ENCODE data around the gene DUOX1.

DUOX1 gene

GRCh38 chr15:45084163-45084562, 45.6 kb upstream of the DUOX1 start (continued):
- TF ChIP-seq PATZ1 (CRISPR knock-in tag; IDR thresholded peaks at IDR 0.05; ENCODE audit: borderline replicate concordance) (no peak), GLIS3 (CRISPR knock-in tag; IDR thresholded peaks at IDR 0.05) (no peak), CREB5 (CRISPR knock-in tag; IDR thresholded peaks at IDR 0.05; ENCODE audit: low read depth) (no peak), ARNTL (CRISPR knock-in tag; IDR thresholded peaks at IDR 0.05; ENCODE audit: borderline replicate concordance, low read depth) (no peak), ZNF70 (CRISPR knock-in tag; IDR thresholded peaks at IDR 0.05) (no peak), ZFP30 (CRISPR knock-in tag; IDR thresholded peaks at IDR 0.05) (no peak)
- TF ChIP-seq, protein P1, sequence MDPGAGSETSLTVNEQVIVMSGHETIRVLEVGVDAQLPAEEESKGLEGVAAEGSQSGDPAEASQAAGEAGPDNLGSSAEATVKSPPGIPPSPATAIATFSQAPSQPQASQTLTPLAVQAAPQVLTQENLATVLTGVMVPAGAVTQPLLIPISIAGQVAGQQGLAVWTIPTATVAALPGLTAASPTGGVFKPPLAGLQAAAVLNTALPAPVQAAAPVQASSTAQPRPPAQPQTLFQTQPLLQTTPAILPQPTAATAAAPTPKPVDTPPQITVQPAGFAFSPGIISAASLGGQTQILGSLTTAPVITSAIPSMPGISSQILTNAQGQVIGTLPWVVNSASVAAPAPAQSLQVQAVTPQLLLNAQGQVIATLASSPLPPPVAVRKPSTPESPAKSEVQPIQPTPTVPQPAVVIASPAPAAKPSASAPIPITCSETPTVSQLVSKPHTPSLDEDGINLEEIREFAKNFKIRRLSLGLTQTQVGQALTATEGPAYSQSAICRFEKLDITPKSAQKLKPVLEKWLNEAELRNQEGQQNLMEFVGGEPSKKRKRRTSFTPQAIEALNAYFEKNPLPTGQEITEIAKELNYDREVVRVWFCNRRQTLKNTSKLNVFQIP (CRISPR knock-in tag; IDR thresholded peaks at IDR 0.05; ENCODE audit: borderline replicate concordance, low read depth), result no peak

DNA sequence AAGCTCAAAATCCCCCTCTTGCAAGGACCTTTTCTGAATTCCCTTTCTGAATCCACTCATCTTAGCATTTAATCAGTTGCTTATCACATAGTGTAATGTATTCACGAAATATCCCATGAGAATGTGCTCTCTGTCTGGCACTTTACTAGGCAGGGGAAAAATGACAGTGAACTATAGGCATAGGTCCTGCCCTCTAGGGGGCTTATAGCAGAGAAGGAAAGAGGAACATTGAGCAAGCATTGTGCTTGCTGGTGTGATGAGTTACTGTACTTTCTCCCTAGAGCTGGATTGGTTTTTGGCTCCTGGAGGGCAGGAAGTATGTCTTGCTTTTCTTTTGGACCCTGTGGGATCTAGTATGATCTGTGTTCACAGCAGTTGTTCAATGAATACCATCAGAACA, 42.3 kb upstream of the DUOX1 start:
- TF ChIP-seq GLIS3 (CRISPR knock-in tag; IDR thresholded peaks at IDR 0.05) (no peak), CREB5 (CRISPR knock-in tag; IDR thresholded peaks at IDR 0.05; ENCODE audit: low read depth) (no peak), TSHZ2 (CRISPR knock-in tag; IDR thresholded peaks at IDR 0.05) (no peak), CSDC2 (CRISPR knock-in tag; IDR thresholded peaks at IDR 0.05) (no peak), PPARA (CRISPR knock-in tag; IDR thresholded peaks at IDR 0.05; ENCODE audit: borderline replicate concordance) (no peak), ZC3H10 (CRISPR knock-in tag; IDR thresholded peaks at IDR 0.05) (no peak), ZFP3 (CRISPR knock-in tag; IDR thresholded peaks at IDR 0.05) (no peak), ZNF8 (CRISPR knock-in tag; IDR thresholded peaks at IDR 0.05) (no peak), SNAI2 (CRISPR knock-in tag; IDR thresholded peaks at IDR 0.05) (no peak), RARB (CRISPR knock-in tag; IDR thresholded peaks at IDR 0.05) (no peak), TCF4 (CRISPR knock-in tag; IDR thresholded peaks at IDR 0.05; ENCODE audit: borderline replicate concordance) (no peak), OSR1 (CRISPR knock-in tag; IDR thresholded peaks at IDR 0.05) (no peak), ZFP30 (CRISPR knock-in tag; IDR thresholded peaks at IDR 0.05) (no peak), TOX (CRISPR knock-in tag; IDR thresholded peaks at IDR 0.05; ENCODE audit: borderline replicate concordance) (no peak), ESRRG (CRISPR knock-in tag; IDR thresholded peaks at IDR 0.05) (no peak), PATZ1 (CRISPR knock-in tag; IDR thresholded peaks at IDR 0.05; ENCODE audit: borderline replicate concordance) (no peak)
- TF ChIP-seq, protein P1 (CRISPR knock-in tag; IDR thresholded peaks at IDR 0.05; ENCODE audit: borderline replicate concordance, low read depth), result no peak
- no peak for ATAC-seq

Measured in SK-N-SH treated with all-trans-retinoic acid at 6 μM for 48 hours (cell line).